ENCODE measurements around the gene FRY. TPM values are rescaled to one million over a fixed set of nuclear protein-coding genes. Genes with fewer than 3 reads are reported as not detected.

The FRY gene
- total RNA-seq, 4 donors from 2014 or later, result 27.4 to 50.4 (median 39.4) TPM

GRCh38 chr13:32245555-32245954 lies 214.0 kb downstream of the FRY start:
- H3K27me3 ChIP-seq, result no peaks in the 10 kb centered on the region
- H3K9me3 ChIP-seq, result no peaks in the 10 kb centered on the region
- 79 to 81% methylated on average over 5 of the region's 5 CpGs for WGBS, 2 donors
- no peak overlapping the region for H3K4me3 ChIP-seq (replicated peaks in 1 of 3)
- intact Hi-C loops (cut with DNase I), result no loop called here
- H3K36me3 ChIP-seq, result no peaks in the 10 kb centered on the region
- no peak for DNase-seq
- TF ChIP-seq CTCF (IDR thresholded peaks at IDR 0.05), result no peak
- TF ChIP-seq POLR2A (IDR thresholded peaks at IDR 0.05), result no peak
- H3K27ac ChIP-seq, result no peak overlapping the region
- no peaks in the 10 kb centered on the region for H3K4me1 ChIP-seq

DNA sequence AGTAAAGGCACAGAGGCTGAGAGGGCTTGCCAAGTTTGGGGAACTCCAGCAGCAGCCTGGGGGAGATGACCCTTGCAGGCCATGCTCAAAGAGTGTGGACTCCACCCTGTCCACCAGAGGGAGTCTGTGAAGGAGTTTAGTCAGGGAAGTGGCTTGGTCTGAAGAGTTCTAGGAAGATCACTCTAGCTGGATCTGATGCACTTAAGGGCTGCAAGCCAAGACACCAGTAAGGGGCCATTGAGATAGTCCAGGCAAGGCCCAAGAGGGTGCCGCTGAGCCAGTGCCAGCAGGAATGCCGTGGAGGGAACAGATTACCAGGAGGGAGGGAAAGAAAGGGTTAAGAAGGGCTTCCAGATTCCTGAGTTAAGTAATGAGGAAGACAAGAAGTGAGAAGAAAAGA lies 214.9 kb downstream of the FRY start:
- H3K27ac ChIP-seq, result no peak overlapping the region

GRCh38 chr13:32247887-32248286 lies 216.3 kb downstream of the FRY start:
- no peaks in the 10 kb centered on the region for H3K27me3 ChIP-seq
- DNase-seq, result no peak
- 0% methylated on average over 1 of the region's 1 CpG for WGBS, 2 donors
- TF ChIP-seq POLR2A (IDR thresholded peaks at IDR 0.05) (no peak), CTCF (IDR thresholded peaks at IDR 0.05) (no peak)
- peaks cover 0 to 2% of the 10 kb centered on the region in 2 donors for H3K36me3 ChIP-seq
- H3K27ac ChIP-seq, result no peak overlapping the region
- no peak overlapping the region for H3K4me3 ChIP-seq (replicated peaks in 1 of 3)
- intact Hi-C loops (cut with DNase I), result no loop called here
- no peaks in the 10 kb centered on the region for H3K9me3 ChIP-seq
- no peaks in the 10 kb centered on the region for H3K4me1 ChIP-seq

More for the DNA sequence above, 214.9 kb downstream of the FRY start:
- H3K4me3 ChIP-seq (replicated peaks in 1 of 3), result no peak overlapping the region
- H3K36me3 ChIP-seq, result no peaks in the 10 kb centered on the region
- 25 to 30% methylated on average over 2 of the region's 2 CpGs for WGBS, 2 donors
- H3K4me1 ChIP-seq, result no peaks in the 10 kb centered on the region
- no peaks in the 10 kb centered on the region for H3K9me3 ChIP-seq
- peak; percentile 59 to 60 for DNase-seq
- H3K27me3 ChIP-seq, result no peaks in the 10 kb centered on the region
- TF ChIP-seq CTCF (IDR thresholded peaks at IDR 0.05) (peak; percentile 28 to 67 (median 60)), POLR2A (IDR thresholded peaks at IDR 0.05) (no peak)
- intact Hi-C loops (cut with DNase I), result no loop called here

DNA sequence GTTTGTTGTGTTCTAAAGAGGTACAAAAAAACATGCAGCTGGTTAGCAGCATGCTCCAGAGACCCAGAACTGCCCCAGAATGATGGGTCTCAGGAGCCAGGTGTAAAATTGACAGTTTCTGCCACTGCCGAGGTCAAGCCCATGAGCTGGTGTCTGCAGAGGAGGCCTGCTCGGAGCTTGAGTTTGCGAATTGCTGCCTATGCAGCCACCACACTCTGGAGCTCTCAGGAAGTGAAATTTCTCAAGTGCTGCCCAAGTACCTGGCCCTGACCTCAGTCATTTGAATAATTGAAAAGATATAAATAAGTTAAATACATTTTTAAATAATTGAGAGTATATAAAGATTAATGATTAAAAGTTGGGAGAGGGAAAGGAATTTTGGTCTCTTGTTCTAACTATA lies 217.2 kb downstream of the FRY start:
- Histone ChIP-seq H3K36me3 (peaks cover 0 to 2% of the 10 kb centered on the region in 2 donors), H3K4me3 (replicated peaks in 1 of 3) (no peak overlapping the region), H3K9me3 (no peaks in the 10 kb centered on the region), H3K27ac (no peak overlapping the region), H3K27me3 (no peaks in the 10 kb centered on the region), H3K4me1 (no peaks in the 10 kb centered on the region)
- intact Hi-C loops (cut with DNase I), result no loop called here
- WGBS, 2 donors, result 63 to 68% methylated on average over 3 of the region's 3 CpGs
- TF ChIP-seq POLR2A (IDR thresholded peaks at IDR 0.05) (no peak), CTCF (IDR thresholded peaks at IDR 0.05) (no peak)
- no peak for DNase-seq

- TF ChIP-seq POLR2A (IDR thresholded peaks at IDR 0.05), result no peak
- Histone ChIP-seq H3K36me3 (peaks cover 0 to 2% of the 10 kb centered on the region in 2 donors), H3K9me3 (no peaks in the 10 kb centered on the region), H3K27me3 (no peaks in the 10 kb centered on the region), H3K27ac (peak overlapping the region in 1 of 3 donors; percentile 57), H3K4me3 (replicated peaks in 1 of 3) (no peak overlapping the region), H3K4me1 (no peaks in the 10 kb centered on the region)
- intact Hi-C loops (cut with DNase I), result no loop called here
- 90 to 94% methylated on average over 4 of the region's 4 CpGs for WGBS, 2 donors
- no peak for DNase-seq
Observed at GRCh38 chr13:32252812-32253438, 221.4 kb downstream of the FRY start.
